ENCODE data around the gene ECI1. TPM values are rescaled to one million over a fixed set of nuclear protein-coding genes. Genes with fewer than 3 reads are reported as not detected.

ECI1 gene
- total RNA-seq, 1 donor from 2014 or later, result 50.4 TPM

GRCh38 chr16:2278272-2278608 is 26.9 kb upstream of the ECI1 start:
- Histone ChIP-seq H3K36me3 (peaks cover 65% of the 10 kb centered on the region), H3K27me3 (ENCODE audit: low read depth) (no peaks in the 10 kb centered on the region), H3K27ac (no peak overlapping the region), H3K4me3 (no peak overlapping the region), H3K4me1 (no peaks in the 10 kb centered on the region), H3K9me3 (no peaks in the 10 kb centered on the region)
- no peak for DNase-seq
- ATAC-seq, result no peak
- intact Hi-C loops (cut with DNase I), result no loop called here
- TF ChIP-seq CTCF (IDR thresholded peaks at IDR 0.05), result no peak

- no peak for ATAC-seq
- Histone ChIP-seq H3K27me3 (ENCODE audit: low read depth) (no peaks in the 10 kb centered on the region), H3K36me3 (peaks cover 60% of the 10 kb centered on the region), H3K27ac (no peak overlapping the region), H3K4me1 (no peaks in the 10 kb centered on the region), H3K9me3 (no peaks in the 10 kb centered on the region), H3K4me3 (no peak overlapping the region)
- intact Hi-C loops (cut with DNase I), result no loop called here
- no peak for TF ChIP-seq CTCF (IDR thresholded peaks at IDR 0.05)
- no peak for DNase-seq
Observed at GRCh38 chr16:2277466-2278271, 26.3 kb upstream of the ECI1 start.

- DNase-seq, result no peak
Observed at GRCh38 chr16:2276368-2277195, 25.2 kb upstream of the ECI1 start.

GRCh38 chr16:2275476-2276367 is 24.3 kb upstream of the ECI1 start:
- ATAC-seq (no peak), DNase-seq (no peak)
- Histone ChIP-seq H3K27me3 (ENCODE audit: low read depth) (no peaks in the 10 kb centered on the region), H3K4me3 (no peak overlapping the region), H3K36me3 (peaks cover 51% of the 10 kb centered on the region), H3K4me1 (no peaks in the 10 kb centered on the region), H3K9me3 (no peaks in the 10 kb centered on the region), H3K27ac (no peak overlapping the region)
- TF ChIP-seq CTCF (IDR thresholded peaks at IDR 0.05), result no peak
- intact Hi-C loops (cut with DNase I), result no loop called here

More at GRCh38 chr16:2276368-2277195, 25.2 kb upstream of the ECI1 start:
- peaks cover 60% of the 10 kb centered on the region for H3K36me3 ChIP-seq
- H3K27me3 ChIP-seq (ENCODE audit: low read depth), result no peaks in the 10 kb centered on the region
- no peaks in the 10 kb centered on the region for H3K4me1 ChIP-seq
- intact Hi-C loops (cut with DNase I), result no loop called here
- H3K9me3 ChIP-seq, result no peaks in the 10 kb centered on the region
- no peak for TF ChIP-seq CTCF (IDR thresholded peaks at IDR 0.05)
- no peak overlapping the region for H3K27ac ChIP-seq
- ATAC-seq, result no peak
- H3K4me3 ChIP-seq, result no peak overlapping the region

- Histone ChIP-seq H3K4me3 (no peak overlapping the region), H3K36me3 (peaks cover 33% of the 10 kb centered on the region), H3K27me3 (ENCODE audit: low read depth) (no peaks in the 10 kb centered on the region), H3K9me3 (no peaks in the 10 kb centered on the region), H3K27ac (no peak overlapping the region), H3K4me1 (peaks cover 13% of the 10 kb centered on the region)
- no peak for ATAC-seq
- intact Hi-C loops (cut with DNase I), result no loop called here
- no peak for TF ChIP-seq CTCF (IDR thresholded peaks at IDR 0.05)
- no peak for DNase-seq
Observed at GRCh38 chr16:2273931-2274330, 22.5 kb upstream of the ECI1 start.
